Keratinocyte (primary cell): ENCODE results near the gene RAET1E. TPM values are rescaled to one million over a fixed set of nuclear protein-coding genes. Genes with fewer than 3 reads are reported as not detected.

Experiments used
- DNase-seq: peaks from one replicate; pipeline ENCODE4 v3.0.0-alpha.2; 2011; ENCODE audit warnings: low read depth, missing footprints, low spot score
- FAIRE-seq: peaks from 2 replicates; lab custom pipeline; 2011; peaks lifted over from hg19 to GRCh38; lab: Jason Lieb, UNC
- H2AFZ ChIP-seq: 2 replicates; pipeline ENCODE4 v1.6.0; 2012; ENCODE audit warnings: low read length, control low read depth, inconsistent platforms; ENCODE audit not compliant: control insufficient read depth
- H3K27ac ChIP-seq: 2 replicates; pipeline ENCODE4 v1.5.1; 2011; ENCODE audit warnings: low read length; ENCODE audit not compliant: control insufficient read depth, insufficient read depth
- H3K27me3 ChIP-seq: 3 replicates; pipeline ENCODE4 v1.6.0; 2011; ENCODE audit warnings: low read length; ENCODE audit not compliant: control insufficient read depth, insufficient read depth; ENCODE audit errors: extremely low read depth
- H3K36me3 ChIP-seq, 2 experiments: 2 replicates in 1 of 2; 3 replicates in 1 of 2; pipeline ENCODE4 v1.5.1; 2011; ENCODE audit warnings: low read length in 2 of 2, mild to moderate bottlenecking in 1 of 2; ENCODE audit not compliant: control insufficient read depth in 2 of 2, insufficient read depth in 2 of 2; ENCODE audit errors: extremely low read depth in 1 of 2
- H3K4me1 ChIP-seq: 3 replicates; pipeline ENCODE4 v1.5.1; 2011; ENCODE audit warnings: low read length; ENCODE audit not compliant: control insufficient read depth, insufficient read depth; ENCODE audit errors: extremely low read depth
- H3K4me2 ChIP-seq: 3 replicates; pipeline ENCODE4 v1.6.0; 2011; ENCODE audit warnings: low read depth, low read length; ENCODE audit not compliant: control insufficient read depth, insufficient read depth; ENCODE audit errors: extremely low read depth
- H3K4me3 ChIP-seq, 3 experiments: fragments of 200-600 bp in 1 of 3; sonication (generic) in 1 of 3; 2 replicates in 2 of 3; 3 replicates in 1 of 3; pipeline ENCODE4 v1.5.1; 2011 to 2016; ENCODE audit warnings: low read length in 3 of 3, mild to moderate bottlenecking in 3 of 3, control low read depth in 2 of 3, inconsistent platforms in 1 of 3, low read depth in 1 of 3, mixed read lengths in 1 of 3, mixed run types in 1 of 3, moderate library complexity in 1 of 3; ENCODE audit not compliant: control insufficient read depth in 2 of 3, insufficient read depth in 2 of 3; ENCODE audit errors: extremely low read depth in 1 of 3
- H3K79me2 ChIP-seq: 2 replicates; pipeline ENCODE4 v1.6.0; 2012; ENCODE audit warnings: low read length; ENCODE audit not compliant: control insufficient read depth, insufficient read depth
- H3K9ac ChIP-seq: 3 replicates; pipeline ENCODE4 v1.6.0; 2011; ENCODE audit warnings: low read length; ENCODE audit not compliant: control insufficient read depth, insufficient read depth; ENCODE audit errors: extremely low read depth
- H3K9me1 ChIP-seq: 3 replicates; pipeline ENCODE4 v1.6.0; 2011; ENCODE audit warnings: low read length; ENCODE audit not compliant: control insufficient read depth, insufficient read depth; ENCODE audit errors: extremely low read depth
- H3K9me3 ChIP-seq: 2 replicates; pipeline ENCODE4 v1.5.1; 2012; ENCODE audit warnings: low read depth, low read length; ENCODE audit not compliant: control insufficient read depth
- H4K20me1 ChIP-seq: 3 replicates; pipeline ENCODE4 v1.6.0; 2011; ENCODE audit warnings: low read length; ENCODE audit not compliant: control insufficient read depth, insufficient read depth; ENCODE audit errors: extremely low read depth
- CTCF ChIP-seq, 3 experiments: IDR thresholded peaks in 1 of 3; conservative IDR thresholded peaks in 1 of 3; optimal IDR thresholded peaks in 1 of 3; 2 replicates in 2 of 3; 3 replicates in 1 of 3; pipeline versions ENCODE3 to v1.5.1; 2011; ENCODE audit warnings: low read length in 3 of 3, mild to moderate bottlenecking in 3 of 3, moderate library complexity in 2 of 3, control low read depth in 1 of 3, inconsistent platforms in 1 of 3; ENCODE audit not compliant: insufficient read depth in 2 of 3; ENCODE audit errors: extremely low read depth in 1 of 3
- EZH2 ChIP-seq: IDR thresholded peaks from one replicate; pipeline ENCODE4 v1.6.1; 2012; ENCODE audit warnings: inconsistent platforms, mild to moderate bottlenecking, low read length, moderate library complexity
- dilution Hi-C: fragments of 300-500 bp; cut with MboI; formaldehyde crosslinking; loops from one replicate; pipeline ENCODE4 v1.7.0; 2020; ENCODE audit warnings: low sequenced_read_pairs; ENCODE audit not compliant: extremely low pct_ligation_motif_present
- polyA plus RNA-seq, 5 experiments: library from polyadenylated mRNA; depleted of rRNA in 3 of 5; stranded (reverse) in 3 of 5; stranded (forward) in 1 of 5; unstranded in 1 of 5; fragments of >200 nt; gene quantifications; 1 replicate in 1 of 5; 2 replicates in 3 of 5; 3 replicates in 1 of 5; pipeline versions ENCODE4 v1.2.1 to v1.2.3, GENCODE V29; 2011 to 2012; ENCODE audit warnings: missing spikeins in 2 of 5, low read depth in 1 of 5, low replicate concordance in 1 of 5

RAET1E gene
- polyA plus RNA-seq, 1 donor (not counting 4 experiments of a cell fraction or from before 2014, with no cell fraction given): 14.0 TPM

DNA sequence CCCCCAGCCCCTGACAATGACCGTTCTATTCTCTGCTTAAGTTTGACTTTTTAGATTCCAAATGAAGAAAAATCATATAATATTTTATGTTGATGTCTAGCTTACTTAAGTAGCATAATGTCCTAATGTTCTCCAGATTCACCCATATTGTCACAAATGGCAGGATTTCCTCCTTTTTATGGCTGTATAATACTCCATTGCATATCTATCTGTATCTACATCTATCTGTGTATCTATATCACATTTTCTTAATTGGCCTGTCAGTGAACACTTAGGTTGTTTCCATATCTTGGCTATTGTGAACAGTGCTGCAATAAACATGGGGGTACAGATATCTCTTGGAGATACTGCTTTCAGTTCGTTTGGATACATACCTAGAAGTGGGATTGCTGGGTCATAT, 26.7 kb downstream of the RAET1E start:
- TF ChIP-seq EZH2 (no peak), CTCF (optimal IDR thresholded peaks at IDR 0.05 in 1 of 3, IDR thresholded peaks at IDR 0.05 in 1 of 3, conservative IDR thresholded peaks at IDR 0.05 in 1 of 3; ENCODE audit: extremely low read depth in 1 of 3, insufficient read depth in 2 of 3, low read length in 3 of 3) (no peak)

DNA sequence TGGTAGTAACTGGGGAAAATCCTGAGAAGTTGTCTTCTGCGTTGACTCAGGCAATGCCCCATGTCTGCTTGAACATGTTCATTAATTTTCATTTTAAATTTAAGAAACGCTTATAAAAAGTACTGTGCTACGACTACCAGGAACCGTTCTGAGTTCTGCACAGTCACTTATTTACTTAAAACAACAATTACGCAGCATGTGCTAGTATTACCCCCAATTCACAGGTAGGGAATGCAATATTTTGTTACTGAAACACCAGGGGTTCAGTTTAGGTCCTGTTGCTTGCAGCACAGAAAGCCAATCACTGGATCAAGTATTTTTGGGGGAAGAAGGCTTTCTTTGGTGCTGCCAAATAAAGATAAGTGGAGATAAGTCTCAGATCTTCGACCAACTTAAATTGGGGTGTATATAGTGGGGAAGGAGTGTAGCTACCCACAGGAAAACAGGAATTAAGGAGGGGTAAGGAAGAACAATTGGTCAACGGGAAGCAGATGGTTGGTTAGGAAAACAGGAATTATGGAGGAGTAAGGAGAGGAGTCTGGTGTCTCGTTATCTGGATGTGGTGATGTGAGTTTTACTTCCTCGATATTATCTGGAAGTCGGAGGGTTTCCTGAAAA, 28.5 kb downstream of the RAET1E start:
- peaks cover 9% of the 10 kb centered on the region for H3K4me1 ChIP-seq
- no peak for FAIRE-seq
- H3K9me3 ChIP-seq: no peaks in the 10 kb centered on the region
- no peak overlapping the region for H3K27ac ChIP-seq
- H3K79me2 ChIP-seq: no peaks in the 10 kb centered on the region
- no peaks in the 10 kb centered on the region for H3K36me3 ChIP-seq
- dilution Hi-C loops: no loop called here
- no peaks in the 10 kb centered on the region for H3K9me1 ChIP-seq
- H3K4me2 ChIP-seq: no peak overlapping the region
- no peaks in the 10 kb centered on the region for H4K20me1 ChIP-seq
- H2AFZ ChIP-seq: no peak overlapping the region
- TF ChIP-seq CTCF (optimal IDR thresholded peaks at IDR 0.05 in 1 of 3, IDR thresholded peaks at IDR 0.05 in 1 of 3, conservative IDR thresholded peaks at IDR 0.05 in 1 of 3; ENCODE audit: extremely low read depth in 1 of 3, insufficient read depth in 2 of 3, low read length in 3 of 3) (no peak), EZH2 (no peak)
- H3K4me3 ChIP-seq: no peak overlapping the region
- H3K9ac ChIP-seq: no peak overlapping the region
- DNase-seq: no peak
- no peaks in the 10 kb centered on the region for H3K27me3 ChIP-seq

More for the DNA sequence above, 26.7 kb downstream of the RAET1E start:
- no peak overlapping the region for H3K9ac ChIP-seq
- no peak overlapping the region for H3K4me3 ChIP-seq
- H3K79me2 ChIP-seq: no peaks in the 10 kb centered on the region
- no peak overlapping the region for H3K4me2 ChIP-seq
- H4K20me1 ChIP-seq: no peaks in the 10 kb centered on the region
- no peak for FAIRE-seq
- dilution Hi-C loops: no loop called here
- DNase-seq: no peak
- H3K9me3 ChIP-seq: no peaks in the 10 kb centered on the region
- H3K27ac ChIP-seq: no peak overlapping the region
- no peak overlapping the region for H2AFZ ChIP-seq
- no peaks in the 10 kb centered on the region for H3K9me1 ChIP-seq
- no peaks in the 10 kb centered on the region for H3K27me3 ChIP-seq
- no peaks in the 10 kb centered on the region for H3K36me3 ChIP-seq
- H3K4me1 ChIP-seq: peaks cover 4% of the 10 kb centered on the region
